ENCODE results near the gene IQCE.

Gene IQCE

DNA sequence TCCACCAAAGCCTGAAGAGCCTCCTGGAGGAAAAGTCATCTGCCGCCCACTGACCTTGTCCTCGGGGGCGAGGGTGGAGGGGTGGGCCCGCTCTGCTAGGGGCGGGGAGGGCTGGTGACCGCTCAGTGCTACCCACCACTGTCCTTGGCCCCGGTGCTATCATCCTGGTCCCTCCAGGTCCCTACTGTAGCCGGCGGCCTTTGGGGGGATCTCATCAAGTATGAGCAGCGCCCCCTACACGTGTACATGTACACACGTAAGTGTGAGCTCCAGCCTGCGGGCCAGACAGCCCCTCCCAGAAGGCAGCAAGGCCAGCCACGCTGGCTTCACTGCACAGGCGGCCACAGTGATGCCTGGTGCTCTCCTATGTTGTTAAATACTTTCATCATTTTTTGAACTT lies 92.6 kb downstream of the IQCE start:
- no peak for DNase-seq

DNA sequence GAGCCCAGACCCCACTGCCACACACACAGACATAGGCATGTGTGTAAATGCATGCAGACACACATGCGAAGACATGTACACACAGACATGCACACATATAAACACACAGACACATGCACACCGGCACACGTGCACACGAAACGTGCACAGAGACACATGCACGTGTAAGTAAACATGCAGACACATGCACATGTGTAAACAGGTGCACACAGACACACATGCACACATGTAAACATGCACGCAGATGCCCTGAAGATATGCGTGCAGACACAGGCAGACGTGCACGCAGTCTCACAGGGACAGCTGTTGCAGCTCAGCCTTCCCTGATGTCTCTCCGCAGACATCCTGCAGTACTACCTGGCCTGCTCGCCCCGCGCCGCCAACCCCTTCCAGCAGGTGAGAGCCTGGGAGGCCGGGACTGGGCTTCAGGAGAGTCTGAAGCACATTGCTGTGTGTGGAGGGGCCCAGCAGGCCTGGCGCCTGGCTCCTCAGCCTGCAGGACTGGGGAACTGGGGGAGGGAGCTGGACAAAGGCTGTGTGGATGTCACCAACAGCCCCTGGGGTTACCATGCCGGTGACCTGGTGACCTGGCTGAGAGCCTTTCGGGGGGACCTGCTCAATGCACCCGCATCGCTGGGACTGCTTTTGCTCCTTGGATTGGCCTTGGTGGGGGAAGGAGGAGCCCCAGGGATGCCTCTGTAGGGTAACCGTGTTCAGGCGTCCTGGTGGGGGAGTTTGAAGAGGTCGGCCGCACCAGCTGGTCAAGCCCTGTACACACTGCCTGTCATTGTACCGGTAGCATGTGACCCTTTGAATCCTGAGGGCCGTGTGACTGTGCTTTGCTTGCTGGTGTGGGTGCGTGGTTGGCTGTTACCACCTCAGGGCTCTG lies 93.3 kb downstream of the IQCE start:
- DNase-seq, result no peak

DNA sequence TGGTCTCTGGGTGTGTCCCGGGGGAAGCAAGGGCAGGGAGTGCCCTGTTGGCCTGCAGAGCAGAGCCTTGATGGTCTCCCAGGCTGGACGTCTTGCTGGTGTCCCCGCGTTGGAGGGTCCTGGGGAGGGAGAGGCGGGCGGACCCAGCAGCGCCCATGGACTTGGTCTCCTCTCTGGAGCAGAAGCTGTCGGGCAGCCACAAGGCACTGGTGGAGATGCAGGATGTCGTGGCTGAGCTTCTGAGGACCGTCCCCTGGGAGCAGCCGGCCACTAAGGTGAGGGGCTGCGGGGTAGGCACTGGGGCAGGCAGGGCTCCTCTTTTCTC lies 93.9 kb downstream of the IQCE start:
- DNase-seq, result no peak

DNA sequence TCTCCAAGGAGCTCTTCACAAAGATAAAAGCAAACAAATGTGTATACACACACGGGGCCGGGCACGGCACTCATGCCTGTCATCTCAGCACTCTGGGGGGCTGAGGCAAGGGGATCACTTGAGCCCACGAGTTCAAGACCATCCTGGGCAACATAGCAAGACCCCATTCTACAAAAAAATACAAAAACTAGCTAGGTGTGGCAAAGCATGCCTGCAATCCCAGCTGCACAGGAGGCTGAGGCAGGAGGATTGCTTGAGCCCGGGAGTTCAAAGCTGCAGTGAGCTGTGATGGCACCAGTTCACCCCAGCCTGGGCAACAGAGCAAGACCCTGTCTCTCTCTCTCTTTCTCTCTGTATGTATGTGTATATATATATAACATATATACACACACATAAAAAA lies 95.3 kb downstream of the IQCE start:
- DNase-seq, result no peak

DNA sequence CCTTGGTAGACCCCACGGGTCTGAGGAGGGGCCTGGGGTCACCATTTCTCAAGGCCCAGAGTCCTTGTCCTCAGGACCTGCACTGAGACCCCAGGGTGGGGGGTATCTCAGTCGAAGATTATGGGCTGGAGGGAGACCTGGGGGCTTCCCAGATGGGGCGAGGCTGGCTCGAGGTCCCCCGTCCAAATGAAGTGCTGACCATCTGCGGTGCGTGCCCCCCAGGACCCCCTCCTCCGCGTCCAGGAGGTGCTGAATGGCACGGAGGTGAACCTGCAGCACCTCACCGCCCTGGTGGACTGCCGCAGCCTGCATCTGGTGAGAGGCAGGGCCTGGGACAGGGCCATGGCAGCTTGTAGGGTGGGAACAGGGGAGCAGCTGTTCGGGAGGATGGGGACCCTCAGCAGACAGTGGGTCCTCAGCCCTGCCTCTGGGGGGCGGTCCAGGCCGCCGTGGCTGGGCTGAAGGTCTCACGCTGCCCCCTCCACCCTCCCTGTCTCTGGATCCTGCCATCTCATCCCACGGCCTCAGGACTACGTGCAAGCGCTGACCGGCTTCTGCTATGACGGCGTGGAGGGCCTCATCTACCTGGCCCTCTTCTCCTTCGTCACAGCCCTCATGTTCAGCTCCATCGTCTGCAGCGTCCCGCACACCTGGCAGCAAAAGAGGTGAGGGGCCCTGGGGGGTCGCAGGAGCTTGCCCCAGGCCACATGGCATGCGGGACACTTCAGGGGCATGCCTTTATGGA lies 97.3 kb downstream of the IQCE start:
- no peak for DNase-seq

DNA sequence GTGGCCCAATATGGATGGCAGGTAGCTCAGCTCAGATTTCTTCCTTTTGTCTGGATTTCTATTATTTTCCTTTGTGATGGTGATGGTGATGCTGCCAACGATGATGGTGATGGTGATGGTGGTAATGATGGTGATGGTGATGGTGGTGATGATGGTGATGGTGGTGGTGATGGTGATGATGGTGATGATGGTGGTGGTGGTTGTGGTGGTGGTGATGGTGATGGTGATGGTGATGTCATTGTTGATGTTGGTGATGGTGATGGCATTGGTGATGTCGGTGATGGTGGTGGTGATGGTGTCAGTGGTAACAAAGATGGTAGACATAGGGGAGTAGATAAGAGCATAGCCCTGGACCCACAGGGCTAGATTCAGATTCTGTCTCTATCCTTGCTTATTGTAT lies 98.4 kb downstream of the IQCE start:
- DNase-seq, result no peak

DNA sequence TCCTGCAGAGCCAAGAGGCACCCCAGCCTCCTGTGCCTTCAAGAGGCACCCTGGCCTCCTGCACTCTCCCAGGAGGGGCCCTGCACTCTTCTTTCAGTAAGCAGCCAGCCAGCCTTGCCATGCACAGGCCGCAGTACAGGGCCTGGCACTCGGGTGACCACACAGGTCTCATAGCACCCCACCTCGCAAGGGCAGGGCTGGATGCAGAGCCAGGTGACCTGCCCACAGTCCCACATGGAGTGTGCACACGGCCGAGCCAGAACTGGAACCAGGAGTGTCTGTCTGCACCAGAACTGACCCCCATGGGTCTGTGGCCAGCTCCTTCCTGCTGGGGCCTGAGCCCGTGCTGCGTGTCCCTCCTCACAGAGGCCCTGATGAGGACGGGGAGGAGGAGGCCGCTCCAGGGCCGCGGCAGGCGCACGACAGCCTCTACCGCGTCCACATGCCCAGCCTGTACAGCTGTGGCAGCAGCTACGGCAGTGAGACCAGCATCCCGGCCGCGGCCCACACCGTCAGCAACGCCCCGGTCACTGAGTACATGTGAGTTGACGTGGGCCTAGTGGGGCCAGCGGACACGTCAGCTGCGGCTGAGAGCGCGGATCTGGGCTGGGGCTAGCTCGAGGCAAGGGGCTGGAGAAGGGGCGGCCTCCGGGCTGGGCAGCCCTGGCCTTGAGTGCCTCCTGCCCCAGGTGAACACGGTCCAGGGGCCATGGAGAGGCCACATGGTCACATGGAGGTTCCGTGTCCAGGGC lies 99.3 kb downstream of the IQCE start:
- no peak for DNase-seq

DNA sequence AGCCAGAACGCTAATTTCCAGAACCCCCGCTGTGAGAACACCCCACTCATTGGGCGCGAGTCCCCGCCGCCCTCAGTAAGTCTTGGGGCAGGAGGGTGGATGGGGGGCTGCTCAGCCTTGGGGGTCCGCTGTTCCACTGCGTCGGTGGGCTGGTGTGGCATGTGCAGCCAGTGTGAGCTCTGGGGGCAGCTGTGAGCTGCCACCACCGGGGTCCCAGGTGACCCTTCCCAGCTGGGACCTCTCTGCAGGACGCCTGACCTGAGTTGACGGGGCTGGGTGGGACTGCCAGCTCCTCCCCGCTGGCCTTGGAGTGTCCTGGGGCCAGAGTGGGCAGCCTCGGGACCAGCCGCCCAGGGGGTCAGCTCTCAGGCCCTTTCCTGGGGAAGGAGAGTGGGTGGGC lies 100.2 kb downstream of the IQCE start:
- DNase-seq, result no peak

DNA sequence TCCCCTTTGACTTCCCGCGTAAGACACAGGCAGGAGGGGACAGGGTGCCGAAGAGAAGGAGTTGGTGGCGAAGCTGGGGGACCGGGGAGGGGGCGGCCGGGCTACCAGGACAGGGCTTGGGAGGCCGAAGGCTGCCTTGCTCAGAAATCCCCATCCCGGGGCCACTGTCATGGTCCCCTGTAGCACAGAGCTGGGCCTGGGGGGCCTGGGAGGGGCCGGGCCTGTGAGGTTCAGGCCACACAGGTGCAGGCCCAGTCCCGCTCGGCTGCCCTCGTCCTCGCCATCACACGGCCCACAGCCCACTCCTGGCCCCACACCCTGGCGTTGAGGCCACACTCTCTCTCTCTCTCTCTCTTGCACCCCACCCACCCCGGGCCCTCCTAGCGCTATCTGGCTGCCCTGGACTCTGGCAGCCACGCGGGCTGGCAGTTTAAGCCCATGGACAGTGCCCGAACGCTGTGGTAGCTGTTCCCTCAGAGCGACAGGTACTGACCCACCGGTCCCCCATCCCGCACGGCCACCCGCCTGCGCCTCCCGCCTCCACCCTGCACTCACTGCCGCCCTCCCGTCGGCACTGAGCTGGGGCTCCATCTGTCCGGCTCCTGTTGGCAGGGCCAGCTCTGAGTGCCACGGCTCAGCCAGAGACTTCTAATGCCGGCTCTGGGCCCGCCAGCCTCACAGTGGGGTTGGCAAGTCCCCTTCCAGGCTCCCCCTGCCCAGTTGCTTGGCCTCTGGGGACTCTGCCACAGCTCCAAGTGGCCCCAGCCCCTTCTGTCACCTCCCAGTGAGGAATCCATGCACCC lies 101.0 kb downstream of the IQCE start:
- DNase-seq, result no peak

DNA sequence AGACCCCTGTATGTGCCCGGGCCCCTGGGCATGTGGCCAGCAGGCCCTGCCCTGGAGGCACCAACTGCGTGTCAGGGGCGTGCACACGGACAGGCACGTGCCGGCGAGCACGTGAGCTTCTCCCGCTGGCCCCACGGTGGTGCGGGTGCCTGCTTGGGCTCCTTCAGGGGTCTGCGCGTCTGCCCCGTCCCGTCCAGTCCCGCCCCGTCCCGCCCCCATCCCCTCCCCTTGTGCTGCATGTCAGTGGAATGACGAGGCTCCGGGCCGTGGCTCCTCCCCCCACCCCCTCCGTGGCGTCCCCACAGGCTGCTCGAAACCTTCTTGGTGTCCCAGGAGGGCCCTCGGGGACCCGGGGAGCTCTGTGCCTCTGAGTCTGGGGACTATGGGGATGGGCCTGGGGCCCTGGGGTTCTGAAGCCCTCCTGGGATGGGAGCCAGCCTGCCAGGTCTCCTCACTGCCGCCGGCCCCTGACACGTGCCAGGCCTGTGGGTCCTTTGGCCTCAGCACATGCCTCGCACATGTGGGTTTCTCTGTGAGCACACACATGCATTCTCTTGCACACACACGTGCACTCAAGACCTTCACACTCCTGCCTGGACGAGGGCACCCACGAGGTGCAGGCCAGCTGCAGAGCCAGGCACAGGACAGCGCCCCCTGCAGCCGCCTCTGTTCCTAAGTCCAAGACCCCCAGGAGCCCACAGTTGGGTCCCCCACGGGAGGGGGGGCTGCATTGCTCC lies 101.7 kb downstream of the IQCE start:
- no peak for DNase-seq

DNA sequence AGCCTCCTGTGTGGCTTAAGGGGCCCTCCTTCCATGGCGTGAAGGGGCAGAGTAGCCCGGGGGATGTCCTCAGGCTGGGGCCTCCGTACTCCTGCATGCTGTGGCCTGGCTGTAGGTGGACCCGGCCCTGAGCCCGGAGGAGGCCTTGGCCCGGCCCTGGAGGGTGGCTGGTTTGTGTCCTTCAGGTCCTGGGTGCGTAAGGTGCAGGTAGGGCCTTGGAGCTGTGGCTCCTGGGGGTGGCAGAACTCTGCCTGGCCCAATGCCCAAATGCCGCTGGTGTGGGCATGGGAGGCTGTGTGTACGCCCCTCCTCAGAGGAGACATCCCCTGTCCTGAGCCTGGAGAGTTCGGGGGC lies 102.3 kb downstream of the IQCE start:
- DNase-seq, result no peak

DNA sequence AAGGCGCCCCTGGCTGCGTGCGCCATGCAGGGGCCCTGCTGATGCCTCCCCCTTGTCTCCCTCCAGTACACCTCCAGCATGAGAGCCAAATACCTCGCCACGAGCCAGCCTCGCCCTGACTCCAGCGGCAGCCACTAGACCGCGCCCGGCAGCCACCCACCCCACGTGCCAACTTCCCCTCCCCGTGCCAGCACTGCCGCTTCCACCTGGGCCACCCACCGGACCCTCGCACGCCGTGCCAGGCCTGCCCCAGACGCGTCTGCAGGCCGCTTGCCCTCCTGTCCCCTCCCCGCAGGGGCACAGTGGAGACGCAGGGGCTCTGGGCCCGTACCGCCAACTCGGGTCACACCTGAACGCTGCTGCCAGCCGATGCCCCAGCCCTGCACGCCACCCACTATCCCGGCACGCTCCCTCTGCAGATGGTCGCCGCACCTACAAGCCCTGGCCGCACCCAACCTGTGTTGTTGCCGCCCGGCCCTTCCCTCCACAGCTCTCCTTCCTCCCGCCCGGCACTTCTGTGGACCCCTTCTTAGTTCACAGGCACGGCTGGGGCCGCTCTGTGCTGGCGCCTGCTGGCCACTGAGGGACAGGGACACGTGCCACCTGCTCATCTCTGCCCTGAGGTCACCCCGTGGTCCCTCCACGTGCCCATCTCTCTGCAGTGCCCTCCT lies 103.0 kb downstream of the IQCE start:
- DNase-seq, result no peak

DNA sequence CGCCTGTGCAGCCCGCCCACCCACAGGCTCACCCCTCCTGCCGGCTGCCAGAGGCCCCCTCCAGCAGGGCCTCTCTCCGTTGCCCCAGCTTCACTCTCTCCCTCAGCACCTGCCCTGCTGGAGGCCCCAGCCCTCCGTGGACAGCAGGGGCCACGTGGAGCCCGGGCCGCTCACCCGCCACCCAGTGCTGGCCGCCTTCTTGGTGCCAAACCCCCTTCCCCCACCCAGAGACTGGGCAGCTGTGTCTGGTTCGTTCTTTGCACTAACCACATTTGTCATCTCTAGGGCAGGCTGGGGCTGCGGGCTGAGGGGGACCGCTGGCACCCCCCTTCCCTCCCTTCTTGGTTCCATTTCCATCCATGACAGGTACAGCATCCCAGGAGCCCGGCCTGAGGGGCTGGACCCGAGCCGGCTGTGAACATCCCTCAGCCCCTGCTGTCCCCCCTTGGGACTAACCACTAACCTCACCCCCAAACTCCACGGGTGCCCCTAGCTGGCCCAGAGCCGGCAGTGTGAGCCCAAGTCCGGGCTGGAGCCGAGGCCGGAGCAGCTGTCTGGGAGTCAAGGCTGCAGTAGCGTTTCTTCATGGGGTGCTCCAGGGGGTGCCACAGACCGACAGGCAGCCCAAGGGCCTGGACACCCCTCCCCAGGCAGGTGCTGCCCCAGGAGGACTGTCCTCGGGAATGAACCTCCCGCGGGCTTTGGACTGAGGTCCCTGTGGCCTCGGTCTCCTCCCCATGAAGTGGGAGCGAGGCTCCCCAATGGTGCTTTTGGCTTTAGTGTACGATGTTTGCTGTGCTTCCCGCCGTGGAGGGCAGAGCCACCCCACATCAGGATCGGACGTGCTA lies 103.7 kb downstream of the IQCE start:
- DNase-seq, result no peak

DNA sequence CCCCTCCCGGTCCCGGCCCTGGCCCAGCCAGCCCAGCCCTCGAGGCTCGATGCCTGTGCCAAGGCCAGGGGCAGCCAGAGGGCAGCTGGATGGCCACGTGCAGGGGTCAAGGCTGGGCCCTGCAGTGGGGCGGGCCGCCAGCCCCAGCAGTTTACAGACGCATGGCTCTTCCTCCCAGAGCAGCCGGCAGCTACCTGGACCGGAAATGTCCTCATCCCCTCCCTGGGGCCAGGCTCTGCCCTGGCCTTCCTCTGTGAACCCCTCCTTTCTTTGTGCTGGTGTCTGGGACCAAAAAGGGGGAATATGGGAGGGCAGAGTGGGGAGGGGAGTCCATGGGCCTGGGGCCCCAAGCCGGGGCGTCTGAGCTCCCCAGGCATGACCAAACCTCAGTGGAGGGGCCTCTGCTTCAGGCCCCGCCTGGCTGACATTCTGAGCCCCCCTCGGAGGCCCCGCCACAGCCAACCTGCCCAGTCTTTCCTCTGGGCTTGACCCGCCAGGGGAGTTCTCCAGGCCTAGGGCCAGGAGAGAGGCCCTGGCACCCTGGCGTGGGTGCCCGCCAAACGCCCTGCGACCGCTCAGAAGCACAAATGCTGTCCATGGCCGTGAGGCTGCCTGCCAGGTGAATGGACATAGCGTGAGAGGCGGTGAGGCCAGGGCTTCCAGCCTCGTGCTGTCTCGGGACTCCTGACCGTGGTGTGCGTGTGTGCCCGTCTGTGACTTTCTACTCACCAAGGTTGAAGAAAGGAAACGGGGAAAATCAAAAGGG lies 104.5 kb downstream of the IQCE start:
- DNase-seq, result no peak

DNA sequence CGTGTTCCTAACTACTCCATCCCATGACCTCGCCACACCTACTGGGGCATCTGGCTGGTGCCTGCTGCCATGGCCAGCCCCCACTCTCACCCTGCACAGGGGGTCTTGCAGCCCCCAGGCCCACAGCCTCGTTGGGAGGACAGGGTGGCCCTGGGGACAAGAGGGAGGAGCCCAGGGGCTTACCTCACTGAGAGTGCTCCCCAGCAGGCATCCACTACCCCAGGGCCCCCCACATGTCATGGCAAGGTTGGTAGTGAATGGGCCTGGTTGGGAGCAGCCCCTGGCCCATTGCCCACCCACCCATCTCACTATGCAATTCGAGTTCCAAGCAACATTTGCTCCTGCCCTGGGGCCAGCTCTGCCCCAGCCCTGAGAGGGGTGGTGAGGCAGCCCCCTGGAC lies 105.2 kb downstream of the IQCE start:
- no peak for DNase-seq

Measured in 8988T (cell line).